Retinal pigment epithelial cell (primary cell): ENCODE measurements around the gene CD8A.
"Not testable (repeated sequence)": the region's sequence is repeated elsewhere in the genome, so short reads cannot be mapped to it uniquely, and the experiment has no call there.

Source experiments
- DNase-seq: peaks from one replicate; pipeline ENCODE4 v3.0.0-alpha.2; 2010; ENCODE audit warnings: low read depth
- H3K4me3 ChIP-seq: 2 replicates; pipeline ENCODE4 v1.5.1; 2011; ENCODE audit warnings: mild to moderate bottlenecking, low read length, control low read depth, moderate library complexity
- CTCF ChIP-seq: conservative IDR thresholded peaks from 2 replicates; pipeline ENCODE4 v1.5.1; 2011; ENCODE audit warnings: low read depth, low read length, control low read depth, inconsistent platforms

The CD8A gene

GRCh38 chr2:86790676-86791572 is at the start of gene CD8A:
TSS of gene CD8A (minus strand) at chr2:86790913. CDS start at chr2:86790825, 88 bp downstream.
- DNase-seq, result no peak
- no peak for TF ChIP-seq CTCF
- no peak within 1 kb of the TSS for H3K4me3 ChIP-seq

GRCh38 chr2:86839871-86840548 is 49.3 kb upstream of the CD8A start:
- not testable (repeated sequence) for H3K4me3 ChIP-seq, DNase-seq

GRCh38 chr2:86839455-86839854 is 48.7 kb upstream of the CD8A start:
- not testable (repeated sequence) for DNase-seq, H3K4me3 ChIP-seq

- not testable (repeated sequence) for H3K4me3 ChIP-seq, DNase-seq
Observed at GRCh38 chr2:86837714-86838113, 47.0 kb upstream of the CD8A start.

GRCh38 chr2:86836915-86837695 is 46.4 kb upstream of the CD8A start:
- H3K4me3 ChIP-seq, result not testable (repeated sequence)
- DNase-seq, result peak; percentile 9

GRCh38 chr2:86835548-86835889 is 44.8 kb upstream of the CD8A start:
- H3K4me3 ChIP-seq, DNase-seq: not testable (repeated sequence)

GRCh38 chr2:86833315-86833714 is 42.6 kb upstream of the CD8A start:
- H3K4me3 ChIP-seq, result no peak overlapping the region

GRCh38 chr2:86832334-86833096 is 41.8 kb upstream of the CD8A start:
- H3K4me3 ChIP-seq, result no peak overlapping the region
- DNase-seq, result no peak
- TF ChIP-seq CTCF, result no peak

More at GRCh38 chr2:86833315-86833714, 42.6 kb upstream of the CD8A start:
- DNase-seq, result no peak
- no peak for TF ChIP-seq CTCF

GRCh38 chr2:86831537-86831936 is 40.8 kb upstream of the CD8A start:
- no peak for DNase-seq
- no peak overlapping the region for H3K4me3 ChIP-seq
- no peak for TF ChIP-seq CTCF
